Stromal cell of bone marrow (primary cell): Measurements from ENCODE around the gene ZFP62.

Experiments
- DNase-seq: peaks from one replicate; pipeline ENCODE4 v3.0.0-alpha.2; 2012; ENCODE audit warnings: low read depth

Gene ZFP62

DNA sequence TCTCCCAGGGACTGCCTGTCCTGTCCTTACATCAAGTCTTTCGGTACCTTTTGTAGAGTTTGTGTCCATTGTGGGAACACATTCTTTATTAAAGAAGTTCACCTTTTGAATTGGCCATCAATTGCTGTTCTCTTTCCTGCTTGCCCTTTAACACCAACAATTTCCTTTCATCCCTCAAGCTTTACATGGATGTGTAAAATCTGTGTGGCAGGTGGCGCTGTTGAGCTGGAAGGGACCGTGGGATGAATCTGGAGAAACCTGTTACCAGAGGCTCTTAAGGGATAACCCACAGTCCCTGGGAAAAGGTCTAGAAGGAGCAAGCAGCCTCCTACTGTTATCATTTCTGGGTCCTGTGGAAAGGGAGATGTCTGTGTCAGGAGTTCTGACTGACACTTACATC, 7.9 kb upstream of the ZFP62 start:
- DNase-seq = peak; percentile 54

DNA sequence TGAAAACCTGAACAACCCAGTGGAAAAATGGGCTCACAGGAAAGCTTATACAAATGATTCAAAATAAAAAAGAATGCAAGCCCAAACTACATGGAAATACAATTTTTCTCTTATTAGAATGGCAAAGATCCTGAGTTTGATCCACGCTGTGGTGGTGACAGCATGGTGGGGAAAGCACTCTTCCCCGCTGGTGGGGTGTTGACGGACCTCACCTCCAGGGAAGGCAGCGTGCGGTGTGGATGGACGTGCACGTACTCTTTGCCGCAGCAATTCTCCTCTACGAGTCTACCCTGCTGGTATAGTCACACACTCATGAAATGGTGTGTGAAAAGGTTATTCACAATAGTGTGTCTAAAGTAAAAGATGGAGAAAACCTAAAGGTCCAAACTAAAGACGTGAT, 5.9 kb upstream of the ZFP62 start:
- no peak for DNase-seq

DNA sequence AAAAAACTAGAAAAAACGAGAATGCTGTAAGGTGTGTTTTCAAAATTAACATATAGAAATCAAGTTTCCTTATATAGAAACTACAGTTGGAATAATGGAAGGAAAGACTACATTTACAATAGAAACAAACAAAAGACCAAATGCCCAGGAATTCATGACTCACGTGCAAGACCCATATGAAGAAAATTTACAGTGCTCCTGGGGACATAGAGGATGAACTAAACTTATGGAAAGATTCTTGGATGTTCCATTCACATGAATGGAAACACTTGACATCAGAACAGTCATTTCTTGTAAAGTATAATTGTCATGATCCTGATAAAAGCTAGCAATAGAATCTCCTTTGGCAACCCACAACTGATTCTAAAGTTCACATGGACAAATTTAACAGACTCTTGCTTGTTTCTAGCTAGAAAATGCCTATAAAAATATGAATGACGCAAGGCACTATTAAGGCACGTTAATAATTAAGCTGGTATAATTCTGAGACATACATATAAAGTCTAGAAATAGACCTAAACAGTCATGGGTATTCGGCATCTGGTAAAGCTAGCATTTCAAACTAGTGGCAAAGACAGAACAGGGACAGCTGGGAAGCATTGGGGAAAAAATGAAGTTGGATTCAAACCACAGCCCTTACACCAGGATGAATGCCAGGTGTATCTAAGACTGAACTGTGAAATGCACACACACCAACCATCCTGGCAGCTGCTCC, 5.1 kb upstream of the ZFP62 start:
- no peak for DNase-seq

DNA sequence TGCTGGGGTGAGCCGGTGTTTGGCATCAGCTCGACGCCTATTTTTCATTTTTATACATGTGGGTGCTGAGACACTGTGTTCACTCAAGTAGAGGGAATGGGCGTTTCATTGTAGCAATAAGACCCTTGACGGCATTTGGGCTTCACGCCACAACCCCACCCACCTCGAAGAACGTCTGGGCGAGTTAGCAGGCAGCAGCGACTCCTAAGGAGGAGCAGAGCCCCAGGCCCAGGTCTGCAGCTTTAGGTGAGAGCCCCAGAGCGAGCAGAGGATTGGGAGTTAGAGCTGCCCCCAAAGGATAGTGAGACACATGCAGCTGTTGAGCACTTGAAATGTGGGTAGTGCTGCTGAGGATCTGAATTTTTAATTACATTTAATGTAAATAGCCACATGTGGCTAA, 1.6 kb upstream of the ZFP62 start:
- DNase-seq = no peak

DNA sequence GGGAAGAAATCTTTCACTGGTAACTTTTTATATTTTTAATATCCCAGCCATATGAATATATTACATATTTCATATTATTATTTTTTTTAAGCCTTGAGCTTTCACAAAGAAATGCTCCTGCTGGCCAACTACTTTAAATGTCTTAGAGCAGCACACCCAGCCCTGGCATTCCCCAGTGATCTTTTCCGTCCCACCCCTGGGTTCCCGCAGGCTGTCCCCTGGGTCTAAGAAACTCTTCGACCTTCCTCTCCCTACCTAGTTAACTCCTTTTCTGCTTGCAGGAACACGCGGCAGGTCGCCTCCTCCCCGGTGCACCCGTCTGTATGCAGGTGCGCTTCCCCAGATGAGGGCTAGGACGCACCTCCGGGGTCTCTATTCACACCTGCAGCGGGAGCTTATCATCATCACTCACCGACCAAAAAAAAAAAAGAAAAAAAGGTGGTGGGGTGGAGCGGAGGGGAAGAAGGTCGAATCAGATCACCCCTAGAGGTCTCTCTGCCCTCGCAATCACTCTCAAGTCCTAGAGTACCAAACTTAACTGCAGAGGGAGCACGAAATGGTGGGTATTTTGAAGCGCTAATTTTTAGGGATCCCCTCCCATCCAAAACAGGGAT, 696 bp downstream of the ZFP62 start:
- peak; percentile 13 for DNase-seq

DNA sequence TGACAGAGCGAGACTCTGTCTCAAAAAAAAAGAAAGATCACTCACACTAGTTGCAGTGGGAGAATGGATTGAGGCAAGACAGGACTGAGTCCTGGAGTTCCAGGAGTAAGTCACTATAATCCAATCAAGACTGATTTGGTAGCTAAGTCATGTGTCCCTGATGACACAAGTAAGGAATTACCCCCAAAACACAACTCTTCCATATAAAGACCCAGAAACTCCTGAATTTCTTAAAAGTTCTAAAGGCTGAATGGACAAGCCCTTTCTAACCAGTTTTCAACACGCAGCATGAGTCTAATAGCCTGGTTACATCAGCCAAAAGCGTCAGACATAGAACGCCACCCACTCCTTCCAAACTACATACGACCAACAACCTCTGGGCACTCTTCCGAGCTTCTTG, 2.5 kb downstream of the ZFP62 start:
- DNase-seq = no peak

DNA sequence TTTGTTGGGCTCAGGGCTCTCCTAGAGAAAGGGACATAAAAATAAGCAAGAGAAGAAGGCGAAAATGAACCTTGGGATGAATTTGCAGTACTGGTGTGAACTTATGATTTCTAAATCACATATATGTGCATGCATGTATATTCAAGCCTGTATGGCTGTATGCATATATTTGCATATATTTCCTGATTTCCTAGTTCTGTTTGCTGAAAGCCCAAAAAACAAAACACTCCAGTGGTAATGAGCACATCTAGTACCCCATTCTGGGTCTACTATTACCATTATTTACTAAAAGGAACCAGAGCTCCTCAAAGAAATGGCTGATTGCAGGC, 7.3 kb downstream of the ZFP62 start:
- no peak for DNase-seq

DNA sequence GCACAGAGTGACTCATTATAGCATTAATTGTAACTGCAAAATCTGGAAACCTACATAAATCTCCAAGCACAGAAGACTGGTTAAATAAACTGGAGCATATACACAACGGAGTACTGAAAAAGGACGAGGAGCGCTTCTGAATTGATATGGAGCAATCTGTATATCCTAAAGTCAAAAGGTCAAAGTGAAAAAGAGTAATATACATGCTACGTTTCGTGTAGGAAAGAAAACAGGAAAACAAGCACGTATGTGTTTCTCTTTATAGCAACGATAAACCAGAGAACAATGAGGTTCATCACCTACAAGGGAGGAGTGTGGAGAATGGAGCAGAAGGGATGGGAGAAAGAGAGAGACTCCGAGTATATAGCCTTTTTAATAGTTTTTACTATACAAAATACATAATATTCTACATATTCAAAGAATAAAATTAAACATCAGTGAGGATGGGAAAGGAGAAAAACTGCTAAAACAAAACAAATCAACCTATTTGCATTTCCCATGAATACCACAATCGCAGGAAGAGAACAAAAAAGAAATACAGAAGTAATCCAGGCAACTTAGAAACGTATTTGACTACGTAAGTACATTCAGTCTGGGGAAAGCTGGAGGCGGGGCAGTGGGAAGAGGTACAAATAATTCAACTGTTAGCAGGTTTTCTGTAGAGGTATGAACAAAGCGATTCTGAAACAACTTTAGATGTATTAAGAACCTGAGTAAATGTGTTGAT, 7.8 kb downstream of the ZFP62 start:
- no peak for DNase-seq

DNA sequence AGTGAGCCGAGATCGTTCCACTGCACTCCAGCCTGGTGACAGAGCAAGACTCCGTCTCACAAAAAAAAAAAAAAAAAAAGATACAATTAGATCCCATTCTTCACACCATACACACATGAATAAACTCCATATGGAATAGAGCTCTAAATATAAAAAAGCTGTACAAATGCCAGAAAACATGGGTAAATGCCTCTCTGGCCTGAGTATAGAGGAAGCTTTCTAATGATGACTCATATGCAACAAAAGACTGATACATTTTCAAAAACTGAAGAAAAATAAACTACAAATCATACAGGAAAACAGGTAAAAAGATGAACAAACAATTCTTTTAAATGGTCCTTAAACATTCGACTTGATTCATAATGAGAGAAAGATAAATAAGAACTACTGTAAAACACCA, 8.6 kb downstream of the ZFP62 start:
- no peak for DNase-seq

DNA sequence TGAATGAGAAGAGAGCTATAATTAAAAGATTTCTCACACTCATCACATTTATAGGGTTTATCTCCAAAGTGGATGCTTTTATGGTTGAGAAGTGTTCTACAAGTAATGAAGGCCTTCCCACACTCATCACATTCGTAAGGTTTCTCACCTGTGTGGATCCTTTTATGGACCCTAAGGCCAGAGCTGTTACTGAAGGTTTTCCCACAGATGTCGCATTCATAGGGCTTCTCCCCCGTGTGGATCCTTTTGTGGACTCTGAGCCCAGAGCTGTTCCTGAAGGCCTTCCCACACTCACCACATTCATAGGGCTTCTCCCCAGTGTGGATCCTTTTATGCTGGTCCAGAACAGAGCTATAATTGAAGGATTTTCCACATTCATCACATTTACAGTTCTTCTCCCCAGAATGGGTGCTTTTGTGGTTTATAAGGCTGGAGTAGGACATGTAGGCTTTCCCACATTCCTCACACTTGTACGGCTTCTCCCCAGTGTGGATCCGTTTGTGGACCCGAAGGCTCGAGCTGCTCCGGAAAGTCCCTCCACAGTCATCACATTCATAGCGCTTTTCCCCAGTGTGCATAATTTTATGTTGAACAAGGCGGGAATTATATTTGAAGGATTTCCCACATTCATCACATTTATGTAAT, 10.5 kb downstream of the ZFP62 start:
- DNase-seq = no peak

DNA sequence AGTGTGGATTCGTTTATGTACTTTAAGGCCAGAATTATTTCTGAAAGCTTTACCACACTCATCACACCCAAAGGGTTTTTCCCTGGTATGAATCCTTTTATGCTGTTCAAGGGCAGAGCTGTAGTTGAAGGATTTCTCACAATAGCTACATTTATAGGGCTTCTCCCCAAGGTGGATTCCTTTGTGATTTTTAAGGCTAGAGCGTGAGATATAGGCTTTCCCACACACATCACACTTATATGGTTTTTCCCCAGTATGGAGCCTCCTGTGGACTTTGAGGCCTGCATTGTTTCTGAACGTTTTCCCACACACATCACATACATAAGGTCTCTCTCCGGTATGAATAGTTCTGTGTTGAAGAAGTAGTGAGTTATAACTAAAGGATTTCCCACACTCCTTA, 11.2 kb downstream of the ZFP62 start:
- no peak for DNase-seq

DNA sequence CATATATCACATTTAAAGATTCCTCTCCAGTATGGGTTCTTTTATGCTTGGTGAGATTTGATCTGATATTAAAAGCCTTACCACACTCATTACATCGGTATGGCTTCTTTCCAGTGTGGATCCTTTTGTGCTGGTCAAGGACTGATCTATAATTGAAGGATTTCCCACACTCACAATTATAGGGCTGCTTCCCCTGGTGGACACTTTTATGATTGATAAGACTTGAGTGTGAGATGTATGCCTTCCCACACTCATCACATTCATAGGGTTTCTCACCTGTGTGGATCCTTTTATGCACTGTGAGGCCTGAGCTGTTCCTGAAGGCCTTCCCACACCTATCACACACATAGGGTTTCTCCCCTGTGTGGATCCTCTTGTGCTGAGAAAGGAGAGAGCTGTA, 12.2 kb downstream of the ZFP62 start:
- DNase-seq = no peak

DNA sequence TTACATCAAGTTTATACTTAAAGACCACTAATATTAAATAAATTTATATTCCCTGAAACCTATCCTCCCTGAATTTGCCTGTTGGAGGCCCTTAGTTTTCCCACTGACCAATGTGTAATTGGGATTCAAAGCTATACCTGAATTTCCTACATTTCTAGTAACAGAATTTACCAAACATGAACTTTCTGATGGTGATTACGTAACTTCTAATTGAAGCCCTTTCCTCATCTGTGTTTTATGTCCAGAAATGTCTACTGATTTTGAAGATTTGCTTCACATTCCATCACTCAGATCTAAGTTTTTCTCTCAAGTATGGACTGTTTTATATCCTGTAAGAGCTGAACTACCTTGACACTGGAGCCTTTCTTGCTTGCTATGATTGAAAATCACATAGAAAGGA, 12.8 kb downstream of the ZFP62 start:
- no peak for DNase-seq

DNA sequence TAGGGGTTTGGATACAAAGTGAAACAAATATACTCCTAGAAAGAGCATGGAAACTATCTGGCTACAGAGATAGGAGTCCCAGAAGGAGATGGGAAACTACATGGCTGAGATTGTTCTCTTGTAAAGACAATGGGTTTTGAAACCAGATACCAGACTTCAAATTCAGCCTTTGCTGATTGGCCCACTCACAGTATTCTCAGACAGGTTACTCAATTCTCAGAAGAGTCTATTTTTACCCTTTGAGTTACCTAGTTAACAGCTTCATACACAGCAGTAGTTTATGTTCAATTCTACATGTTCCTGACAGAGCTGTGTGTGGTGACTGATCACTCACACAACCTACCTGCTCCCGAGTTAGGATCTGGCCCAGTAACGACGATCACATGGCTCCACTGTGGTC, 14.1 kb downstream of the ZFP62 start:
- no peak for DNase-seq

DNA sequence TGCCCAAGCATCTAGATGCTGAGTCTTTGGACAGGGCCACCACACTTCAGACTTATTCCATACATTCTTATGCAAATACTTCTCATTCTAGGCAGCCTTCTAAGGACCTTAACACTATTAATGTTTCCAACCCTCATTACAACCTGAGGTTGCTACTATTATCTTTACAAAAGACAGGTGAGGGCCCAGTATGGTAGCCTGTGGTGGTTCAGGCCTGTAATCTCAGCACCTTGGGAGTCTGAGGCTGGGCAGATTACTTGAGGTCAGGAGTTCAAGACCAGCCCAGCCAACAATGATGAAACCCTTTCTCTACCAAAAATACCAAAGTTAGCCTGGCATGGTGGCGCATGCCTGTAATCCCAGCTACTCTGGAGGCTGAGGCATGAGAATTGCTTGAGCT, 16.2 kb downstream of the ZFP62 start:
- no peak for DNase-seq

DNA sequence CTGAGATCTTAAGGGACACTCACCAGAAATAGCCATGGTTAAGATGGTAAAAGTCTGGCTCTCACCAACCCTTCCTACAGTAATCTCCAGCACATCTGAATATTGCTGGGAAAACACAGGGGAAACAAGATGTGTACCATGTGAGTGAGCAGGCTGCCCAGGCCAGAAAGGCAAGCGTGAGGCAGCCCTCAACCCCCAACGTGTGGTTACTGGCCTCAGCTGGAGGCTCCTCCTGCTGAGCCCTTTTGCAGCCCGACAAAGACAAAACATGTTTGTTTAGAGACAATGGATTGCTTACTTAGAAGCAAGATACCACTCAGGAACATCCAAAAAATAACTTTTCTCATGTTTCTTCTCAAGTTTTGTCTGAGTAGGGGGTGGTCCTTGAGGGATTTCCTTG, 16.6 kb downstream of the ZFP62 start:
- no peak for DNase-seq

DNA sequence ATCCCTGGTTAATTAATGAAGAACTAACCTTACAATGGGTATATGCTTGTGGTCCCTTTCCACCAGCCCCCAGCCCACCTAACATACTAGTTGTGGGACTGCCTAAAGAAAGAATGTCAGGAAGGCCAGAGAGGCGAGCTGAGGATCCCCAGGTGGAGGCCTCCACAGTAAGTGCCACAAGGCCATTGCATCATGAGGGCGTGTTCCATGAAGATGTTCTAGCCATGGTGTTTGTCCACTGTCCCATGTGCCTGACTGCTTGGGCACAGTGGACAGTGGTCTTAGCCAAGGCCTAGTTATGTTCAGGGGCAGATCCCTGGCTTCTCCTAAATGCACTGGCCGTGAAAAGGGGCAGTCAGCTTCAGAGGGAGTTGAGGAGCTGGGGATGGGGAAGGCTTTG, 21.1 kb downstream of the ZFP62 start:
- DNase-seq = no peak

DNA sequence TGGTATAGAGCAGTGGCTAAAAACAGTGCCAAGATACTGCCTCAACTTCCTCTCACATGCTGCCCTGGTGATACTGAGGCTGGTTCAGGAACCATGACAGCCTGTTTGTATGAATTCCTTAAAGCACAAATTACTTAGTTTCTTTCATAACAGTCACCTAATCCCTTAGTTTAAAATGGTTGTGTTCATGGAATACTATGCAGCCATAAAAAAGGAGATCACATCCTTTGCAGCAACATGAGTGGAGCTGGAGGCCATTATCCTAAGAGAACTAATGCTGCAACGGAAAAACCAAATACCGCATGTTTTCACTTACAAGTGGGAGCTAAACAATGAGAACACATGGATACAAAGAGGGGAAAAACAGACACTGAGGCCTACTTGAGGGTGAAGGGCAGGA, 21.8 kb downstream of the ZFP62 start:
- DNase-seq = no peak

DNA sequence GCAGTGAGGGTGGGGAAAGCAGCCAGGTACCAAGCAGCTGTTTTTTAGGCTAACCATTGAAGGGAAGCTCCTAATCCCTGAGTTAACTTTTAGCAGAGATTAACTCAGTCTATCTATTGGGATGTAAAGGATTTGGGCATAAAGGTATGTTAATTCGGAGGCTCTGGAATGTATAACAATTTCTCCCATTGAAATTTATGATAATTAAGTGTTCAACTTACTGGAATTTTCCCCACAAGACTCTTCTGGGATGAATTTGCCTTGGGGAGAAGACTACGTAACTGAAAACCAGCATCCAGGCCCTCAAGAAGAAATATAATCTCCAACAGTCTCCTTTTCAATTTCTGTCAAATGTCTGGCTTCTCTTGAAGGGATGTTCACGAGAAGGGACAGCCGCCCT, 23.6 kb downstream of the ZFP62 start:
- DNase-seq = no peak

DNA sequence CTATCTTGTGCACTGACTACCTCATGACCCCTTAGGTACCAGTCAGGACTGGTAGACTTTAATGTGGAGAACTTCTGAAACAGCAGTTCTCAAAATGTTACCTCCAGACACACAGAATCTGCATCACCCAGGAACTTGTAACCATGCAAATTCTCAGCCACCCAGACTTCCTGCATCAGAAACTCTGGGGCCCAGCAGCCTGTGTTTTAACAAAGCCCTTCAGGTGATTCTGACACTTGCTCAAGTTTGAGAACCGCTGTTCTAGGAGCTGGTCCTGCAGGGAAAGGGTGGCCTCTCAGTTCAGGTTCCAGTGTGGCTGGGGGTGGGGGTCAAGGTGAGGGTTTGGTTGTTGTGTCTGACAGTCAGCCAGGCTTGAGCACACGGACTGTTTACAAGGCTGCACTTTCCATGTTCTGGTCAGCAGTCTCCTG, 28.4 kb downstream of the ZFP62 start:
- DNase-seq = no peak

DNA sequence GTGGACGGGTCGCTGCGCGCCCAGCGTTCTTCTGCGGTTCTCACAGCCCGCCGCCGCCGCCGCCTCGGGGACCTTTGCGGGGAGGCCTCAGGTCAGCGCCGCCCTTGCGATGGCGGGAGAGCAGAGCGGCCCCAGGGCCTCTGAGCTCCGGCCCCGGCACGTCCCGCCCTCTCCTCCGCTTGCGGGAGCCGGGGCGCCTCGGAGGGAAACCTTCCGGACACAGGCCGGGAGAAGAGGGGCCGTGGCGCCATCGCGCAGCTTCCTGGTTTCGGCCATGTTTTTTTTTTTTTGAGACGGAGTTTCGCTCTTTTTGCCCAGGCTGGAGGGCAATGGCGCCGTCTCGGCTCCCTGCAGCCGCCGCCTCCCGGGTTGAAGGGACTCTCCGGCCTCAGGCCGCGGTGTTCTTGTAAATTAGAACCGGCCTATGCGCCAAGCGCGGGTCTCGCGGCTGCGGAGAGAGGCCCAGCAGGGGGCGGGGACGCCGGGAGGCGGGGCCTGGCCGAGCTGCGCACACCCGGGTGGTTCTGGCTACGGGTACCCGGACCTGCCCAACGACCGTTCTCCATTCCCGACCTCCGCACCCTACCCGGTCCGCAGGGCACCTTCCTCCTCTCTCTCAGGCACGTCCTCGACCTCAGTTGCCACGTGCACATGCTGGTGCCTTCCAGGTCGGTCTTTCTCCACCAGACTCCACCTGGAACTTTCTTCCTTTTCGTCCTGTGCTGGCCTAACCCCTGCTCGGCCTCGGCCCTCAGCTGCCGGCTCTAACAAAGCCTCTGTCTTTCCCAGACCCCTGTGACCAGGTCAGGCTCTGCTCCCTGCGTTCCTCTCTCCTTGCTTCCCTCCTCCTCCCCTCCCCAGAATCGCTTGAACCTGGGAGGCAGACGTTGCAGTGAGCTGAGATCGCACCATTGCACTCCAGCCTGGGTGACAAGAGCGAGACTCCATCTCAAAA, 29.7 kb downstream of the ZFP62 start:
- DNase-seq = peak; percentile 45
